ENCODE data around the gene RAB4A. TPM values are rescaled to one million over a fixed set of nuclear protein-coding genes. Genes with fewer than 3 reads are reported as not detected.
"Not testable (repeated sequence)": the region's sequence is repeated elsewhere in the genome, so short reads cannot be mapped to it uniquely, and the experiment has no call there.

The RAB4A gene
- total RNA-seq, 2 donors from 2014 or later: 24.5 to 32.8 TPM

GRCh38 chr1:229285440-229285839, 14.5 kb downstream of the RAB4A start:
- Mint-ChIP-seq H3K9me3 (no peaks in the 10 kb centered on the region), H3K27me3 (no peaks in the 10 kb centered on the region), H3K36me3 (peaks cover 11% of the 10 kb centered on the region), H3K4me3 (peak overlapping the region; percentile 55), H3K27ac (peak overlapping the region; percentile 24 to 29), H3K4me1 (ENCODE audit: low read depth in 2 of 2) (peaks cover 35 to 66% of the 10 kb centered on the region in 2 donors)
- DNase-seq (ENCODE audit: low spot score) (no peak), ATAC-seq (no peak)

- no peaks in the 10 kb centered on the region for H3K9me3 Mint-ChIP-seq
- peak overlapping the region; percentile 9 to 74 for H3K27ac Mint-ChIP-seq
- H3K4me1 Mint-ChIP-seq (ENCODE audit: low read depth in 2 of 2): peaks cover 28 to 58% of the 10 kb centered on the region in 2 donors
- H3K36me3 Mint-ChIP-seq: peaks cover 19% of the 10 kb centered on the region
- no peaks in the 10 kb centered on the region for H3K27me3 Mint-ChIP-seq
- ATAC-seq (no peak), DNase-seq (ENCODE audit: low spot score) (no peak)
- H3K4me3 Mint-ChIP-seq: peak overlapping the region; percentile 3
Observed at GRCh38 chr1:229286099-229286766, 15.3 kb downstream of the RAB4A start.

- H3K27ac Mint-ChIP-seq: peak overlapping the region in 1 of 2 donors; percentile 74
- no peaks in the 10 kb centered on the region for H3K27me3 Mint-ChIP-seq
- ATAC-seq (no peak), DNase-seq (ENCODE audit: low spot score) (no peak)
- H3K4me3 Mint-ChIP-seq: no peak overlapping the region
- H3K9me3 Mint-ChIP-seq: no peaks in the 10 kb centered on the region
- peaks cover 25 to 48% of the 10 kb centered on the region in 2 donors for H3K4me1 Mint-ChIP-seq (ENCODE audit: low read depth in 2 of 2)
- H3K36me3 Mint-ChIP-seq: peaks cover 20% of the 10 kb centered on the region
Observed at GRCh38 chr1:229287267-229287666, 16.4 kb downstream of the RAB4A start.

GRCh38 chr1:229288516-229288915, 17.6 kb downstream of the RAB4A start:
- no peaks in the 10 kb centered on the region for H3K27me3 Mint-ChIP-seq
- H3K4me3 Mint-ChIP-seq: no peak overlapping the region
- H3K36me3 Mint-ChIP-seq: peaks cover 14% of the 10 kb centered on the region
- no peak overlapping the region for H3K27ac Mint-ChIP-seq
- no peak for ATAC-seq
- DNase-seq (ENCODE audit: low spot score): no peak
- no peaks in the 10 kb centered on the region for H3K9me3 Mint-ChIP-seq
- peaks cover 16 to 37% of the 10 kb centered on the region in 2 donors for H3K4me1 Mint-ChIP-seq (ENCODE audit: low read depth in 2 of 2)

GRCh38 chr1:229291686-229292085, 20.8 kb downstream of the RAB4A start:
- H3K9me3 Mint-ChIP-seq; H3K4me3 Mint-ChIP-seq; H3K27me3 Mint-ChIP-seq; DNase-seq (ENCODE audit: low spot score); H3K27ac Mint-ChIP-seq; ATAC-seq: not testable (repeated sequence)
- peaks cover 7 to 19% of the 10 kb centered on the region in 2 donors for H3K4me1 Mint-ChIP-seq (ENCODE audit: low read depth in 2 of 2)
- peaks cover 14% of the 10 kb centered on the region for H3K36me3 Mint-ChIP-seq

GRCh38 chr1:229293528-229294204, 22.8 kb downstream of the RAB4A start:
- H3K27me3 Mint-ChIP-seq: no peaks in the 10 kb centered on the region
- DNase-seq (ENCODE audit: low spot score): no peak
- no peaks in the 10 kb centered on the region for H3K4me1 Mint-ChIP-seq (ENCODE audit: low read depth in 2 of 2)
- no peak overlapping the region for H3K27ac Mint-ChIP-seq
- no peak for ATAC-seq
- no peak overlapping the region for H3K4me3 Mint-ChIP-seq
- H3K9me3 Mint-ChIP-seq: no peaks in the 10 kb centered on the region
- peaks cover 14% of the 10 kb centered on the region for H3K36me3 Mint-ChIP-seq

- ATAC-seq: no peak
- Mint-ChIP-seq H3K4me1 (ENCODE audit: low read depth in 2 of 2) (peaks cover 7 to 12% of the 10 kb centered on the region in 2 donors), H3K4me3 (no peak overlapping the region), H3K27ac (peak overlapping the region in 1 of 2 donors; percentile 5), H3K9me3 (no peaks in the 10 kb centered on the region), H3K27me3 (no peaks in the 10 kb centered on the region), H3K36me3 (peaks cover 26% of the 10 kb centered on the region)
- no peak for DNase-seq (ENCODE audit: low spot score)
Observed at GRCh38 chr1:229295745-229296144, 24.8 kb downstream of the RAB4A start.

GRCh38 chr1:229296541-229296941, 25.6 kb downstream of the RAB4A start:
- peaks cover 10 to 12% of the 10 kb centered on the region in 2 donors for H3K4me1 Mint-ChIP-seq (ENCODE audit: low read depth in 2 of 2)
- no peak overlapping the region for H3K4me3 Mint-ChIP-seq
- no peak overlapping the region for H3K27ac Mint-ChIP-seq
- ATAC-seq: no peak
- H3K36me3 Mint-ChIP-seq: peaks cover 22% of the 10 kb centered on the region
- H3K27me3 Mint-ChIP-seq: no peaks in the 10 kb centered on the region
- H3K9me3 Mint-ChIP-seq: no peaks in the 10 kb centered on the region
- no peak for DNase-seq (ENCODE audit: low spot score)

- Mint-ChIP-seq H3K9me3 (no peaks in the 10 kb centered on the region), H3K27me3 (no peaks in the 10 kb centered on the region), H3K4me1 (ENCODE audit: low read depth in 2 of 2) (peaks cover 10 to 12% of the 10 kb centered on the region in 2 donors), H3K4me3 (no peak overlapping the region), H3K36me3 (peaks cover 22% of the 10 kb centered on the region), H3K27ac (no peak overlapping the region)
- no peak for DNase-seq (ENCODE audit: low spot score)
- no peak for ATAC-seq
Observed at GRCh38 chr1:229297746-229298145, 26.8 kb downstream of the RAB4A start.

- Mint-ChIP-seq H3K9me3 (no peaks in the 10 kb centered on the region), H3K4me3 (no peak overlapping the region), H3K36me3 (peaks cover 22% of the 10 kb centered on the region), H3K27me3 (no peaks in the 10 kb centered on the region), H3K4me1 (ENCODE audit: low read depth in 2 of 2) (peaks cover 10 to 12% of the 10 kb centered on the region in 2 donors), H3K27ac (no peak overlapping the region)
- ATAC-seq: no peak
- no peak for DNase-seq (ENCODE audit: low spot score)
Observed at GRCh38 chr1:229298420-229298819, 27.5 kb downstream of the RAB4A start.

GRCh38 chr1:229298887-229299503, 28.1 kb downstream of the RAB4A start:
- DNase-seq (ENCODE audit: low spot score): no peak
- ATAC-seq: no peak
- Mint-ChIP-seq H3K4me1 (ENCODE audit: low read depth in 2 of 2) (peaks cover 10 to 12% of the 10 kb centered on the region in 2 donors), H3K36me3 (peaks cover 22% of the 10 kb centered on the region), H3K27ac (no peak overlapping the region), H3K4me3 (no peak overlapping the region), H3K27me3 (no peaks in the 10 kb centered on the region), H3K9me3 (no peaks in the 10 kb centered on the region)

- DNase-seq (ENCODE audit: low spot score) (no peak), ATAC-seq (peak in 1 of 2 donors; percentile 41)
- H3K27ac Mint-ChIP-seq: no peak overlapping the region
- peaks cover 22% of the 10 kb centered on the region for H3K36me3 Mint-ChIP-seq
- H3K4me1 Mint-ChIP-seq (ENCODE audit: low read depth in 2 of 2): peaks cover 10 to 18% of the 10 kb centered on the region in 2 donors
- no peaks in the 10 kb centered on the region for H3K27me3 Mint-ChIP-seq
- H3K9me3 Mint-ChIP-seq: no peaks in the 10 kb centered on the region
- no peak overlapping the region for H3K4me3 Mint-ChIP-seq
Observed at GRCh38 chr1:229300099-229300757, 29.3 kb downstream of the RAB4A start.

GRCh38 chr1:229302740-229303139, 31.8 kb downstream of the RAB4A start:
- Mint-ChIP-seq H3K4me1 (ENCODE audit: low read depth in 2 of 2) (peaks cover 10 to 18% of the 10 kb centered on the region in 2 donors), H3K9me3 (no peaks in the 10 kb centered on the region), H3K27me3 (no peaks in the 10 kb centered on the region), H3K4me3 (no peak overlapping the region), H3K36me3 (peaks cover 22% of the 10 kb centered on the region), H3K27ac (peak overlapping the region in 1 of 2 donors; percentile 46)
- ATAC-seq (no peak), DNase-seq (ENCODE audit: low spot score) (no peak)
